CD8-positive, alpha-beta memory T cell (primary cell): ENCODE measurements around the gene KCNK5. TPM values are rescaled to one million over a fixed set of nuclear protein-coding genes. Genes with fewer than 3 reads are reported as not detected.
A peak's percentile ranks its signal among the peaks of the same experiment; 100 is the strongest.

Experiments
- CTCF ChIA-PET: fragments of 350-600 bp; sonication (Branson Sonifier 250); formaldehyde crosslinking; loops from one replicate; lab custom pipeline; 2021; ENCODE audit warnings: antibody characterized with exemption; lab: Charles Lee
- POLR2A ChIA-PET: fragments of 350-600 bp; sonication (Branson Sonifier 250); formaldehyde crosslinking; loops from one replicate; lab custom pipeline; 2021; ENCODE audit warnings: antibody characterized with exemption; lab: Charles Lee
- DNase-seq, 5 donors: peaks; one replicate each; pipeline versions ENCODE4 v3.0.0 to v3.0.0-alpha.2; 2020 to 2022; ENCODE audit warnings: mixed read lengths in 1 of 5
- H3K27ac ChIP-seq: one replicate; pipeline ENCODE4 v1.7.0; 2013; ENCODE audit warnings: low read depth, mild to moderate bottlenecking, low read length, moderate library complexity
- H3K27me3 ChIP-seq: 2 replicates; pipeline ENCODE4 v1.7.0; 2013; ENCODE audit warnings: low read length, mild to moderate bottlenecking; ENCODE audit not compliant: insufficient read depth, poor library complexity, severe bottlenecking
- H3K36me3 ChIP-seq: 2 replicates; pipeline ENCODE4 v1.7.0; 2013; ENCODE audit warnings: mild to moderate bottlenecking, low read length, moderate library complexity; ENCODE audit not compliant: insufficient read depth
- H3K4me1 ChIP-seq: 2 replicates; pipeline ENCODE4 v1.7.0; 2013; ENCODE audit warnings: mild to moderate bottlenecking, low read length, moderate library complexity; ENCODE audit not compliant: insufficient read depth
- H3K4me3 ChIP-seq: 2 replicates; pipeline ENCODE4 v1.7.0; 2013; ENCODE audit warnings: mild to moderate bottlenecking, low read length
- H3K9me3 ChIP-seq: 2 replicates; pipeline ENCODE4 v1.7.0; 2013; ENCODE audit warnings: mild to moderate bottlenecking, low read length
- H3K27ac Mint-ChIP-seq, 8 donors: one replicate each; pipeline ENCODE4 v1.8.0; 2020 to 2021; ENCODE audit warnings: mixed read lengths in 8 of 8, mild to moderate bottlenecking in 6 of 8, inconsistent platforms in 3 of 8, moderate library complexity in 3 of 8
- H3K27me3 Mint-ChIP-seq, 2 donors: one replicate each; pipeline ENCODE4 v1.8.0; 2020 to 2021; ENCODE audit warnings: mixed read lengths in 2 of 2, mild to moderate bottlenecking in 1 of 2, moderate library complexity in 1 of 2
- H3K36me3 Mint-ChIP-seq, 3 donors: one replicate each; pipeline ENCODE4 v1.8.0; 2020 to 2021; ENCODE audit warnings: mixed read lengths in 3 of 3, inconsistent platforms in 1 of 3, mild to moderate bottlenecking in 1 of 3
- H3K4me1 Mint-ChIP-seq, 3 donors: one replicate each; pipeline ENCODE4 v1.8.0; 2020 to 2021; ENCODE audit warnings: mixed read lengths in 3 of 3, inconsistent platforms in 1 of 3, mild to moderate bottlenecking in 1 of 3
- H3K4me3 Mint-ChIP-seq, 7 donors: one replicate each; pipeline ENCODE4 v1.8.0; 2020 to 2021; ENCODE audit warnings: mixed read lengths in 7 of 7, mild to moderate bottlenecking in 6 of 7, moderate library complexity in 4 of 7, inconsistent platforms in 2 of 7
- H3K9me3 Mint-ChIP-seq, 5 donors: one replicate each; pipeline ENCODE4 v1.8.0; 2020 to 2022; ENCODE audit warnings: mixed read lengths in 5 of 5, mild to moderate bottlenecking in 3 of 5, moderate library complexity in 2 of 5, inconsistent platforms in 1 of 5
- polyA plus RNA-seq: library from polyadenylated mRNA; unstranded; fragments of 300-500 nt; fragmentation: Illumina TruSeq; gene quantifications from one replicate; pipeline ENCODE4 v1.2.3, GENCODE V29; 2021
- total RNA-seq, 2 experiments: library from RNA; stranded (reverse); gene quantifications; one replicate each; pipeline ENCODE4 v1.2.3, GENCODE V29; 2021

Gene KCNK5
- total and polyA plus RNA-seq, 3 experiments from 2014 or later = 0.97 to 28.4 (median 27.6) TPM

- H3K27ac Mint-ChIP-seq = no peak overlapping the region
- no peaks in the 10 kb centered on the region for H3K27me3 ChIP-seq
- CTCF ChIA-PET = interaction anchor here (0.9 to 1.2 kb wide), 2 partner anchors 103 to 162 kb away, joined by 3 read pairs; no protein-coding TSS in a partner anchor
These were observed 29.9 kb downstream of the KCNK5 start for GRCh38 chr6:39199231-39199940.

GRCh38 chr6:39198528-39198927 lies 30.7 kb downstream of the KCNK5 start:
- DNase-seq = no peak
- CTCF ChIA-PET = no interaction called here
- no peaks in the 10 kb centered on the region for H3K9me3 Mint-ChIP-seq
- no peaks in the 10 kb centered on the region for H3K27me3 ChIP-seq
- H3K4me3 Mint-ChIP-seq = no peak overlapping the region
- H3K36me3 Mint-ChIP-seq = peaks cover 3 to 15% (median 3%) of the 10 kb centered on the region in 3 donors
- H3K27me3 Mint-ChIP-seq = peaks cover 0 to 2% of the 10 kb centered on the region in 2 donors
- no peaks in the 10 kb centered on the region for H3K4me1 ChIP-seq
- no peaks in the 10 kb centered on the region for H3K36me3 ChIP-seq
- no peak overlapping the region for H3K4me3 ChIP-seq
- peaks cover 0 to 9% (median 5%) of the 10 kb centered on the region in 3 donors for H3K4me1 Mint-ChIP-seq
- H3K27ac ChIP-seq = no peak overlapping the region
- no peaks in the 10 kb centered on the region for H3K9me3 ChIP-seq
- H3K27ac Mint-ChIP-seq = peak overlapping the region in 1 of 8 donors; percentile 73
- POLR2A ChIA-PET = no interaction called here

More at GRCh38 chr6:39199231-39199940, 29.9 kb downstream of the KCNK5 start:
- peaks cover 0 to 1% of the 10 kb centered on the region in 2 donors for H3K27me3 Mint-ChIP-seq
- H3K4me3 Mint-ChIP-seq = no peak overlapping the region
- Histone ChIP-seq H3K36me3 (no peaks in the 10 kb centered on the region), H3K4me3 (no peak overlapping the region), H3K9me3 (no peaks in the 10 kb centered on the region), H3K4me1 (no peaks in the 10 kb centered on the region), H3K27ac (no peak overlapping the region)
- POLR2A ChIA-PET = no interaction called here
- DNase-seq = peak in 1 of 5 donors; percentile 17
- H3K36me3 Mint-ChIP-seq = peaks cover 3 to 7% (median 3%) of the 10 kb centered on the region in 3 donors
- H3K4me1 Mint-ChIP-seq = peaks cover 0 to 17% (median 9%) of the 10 kb centered on the region in 3 donors
- no peaks in the 10 kb centered on the region for H3K9me3 Mint-ChIP-seq

- no peak for DNase-seq
- peaks cover 0 to 2% of the 10 kb centered on the region in 2 donors for H3K27me3 Mint-ChIP-seq
- ChIA-PET POLR2A (no interaction called here), CTCF (no interaction called here)
- no peak overlapping the region for H3K4me3 Mint-ChIP-seq
- H3K27me3 ChIP-seq = no peaks in the 10 kb centered on the region
- H3K27ac Mint-ChIP-seq = peak overlapping the region in 1 of 8 donors; percentile 73
- peaks cover 3 to 19% (median 3%) of the 10 kb centered on the region in 3 donors for H3K36me3 Mint-ChIP-seq
- no peaks in the 10 kb centered on the region for H3K9me3 ChIP-seq
- no peak overlapping the region for H3K4me3 ChIP-seq
- H3K36me3 ChIP-seq = no peaks in the 10 kb centered on the region
- no peak overlapping the region for H3K27ac ChIP-seq
- H3K4me1 Mint-ChIP-seq = peaks cover 0 to 4% (median 2%) of the 10 kb centered on the region in 3 donors
- H3K4me1 ChIP-seq = no peaks in the 10 kb centered on the region
- H3K9me3 Mint-ChIP-seq = no peaks in the 10 kb centered on the region
These were observed 31.3 kb downstream of the KCNK5 start for GRCh38 chr6:39197922-39198500.

GRCh38 chr6:39197521-39197920 lies 31.8 kb downstream of the KCNK5 start:
- Histone ChIP-seq H3K36me3 (no peaks in the 10 kb centered on the region), H3K9me3 (no peaks in the 10 kb centered on the region), H3K27ac (no peak overlapping the region), H3K4me3 (no peak overlapping the region), H3K27me3 (no peaks in the 10 kb centered on the region), H3K4me1 (no peaks in the 10 kb centered on the region)
- ChIA-PET CTCF (no interaction called here), POLR2A (no interaction called here)
- Mint-ChIP-seq H3K4me1 (no peaks in the 10 kb centered on the region), H3K9me3 (no peaks in the 10 kb centered on the region), H3K27me3 (peaks cover 0 to 2% of the 10 kb centered on the region in 2 donors), H3K27ac (no peak overlapping the region), H3K4me3 (no peak overlapping the region), H3K36me3 (peaks cover 3 to 19% (median 3%) of the 10 kb centered on the region in 3 donors)
- no peak for DNase-seq

- DNase-seq = peak in 1 of 5 donors; percentile 1
- no peaks in the 10 kb centered on the region for H3K27me3 ChIP-seq
- no peaks in the 10 kb centered on the region for H3K4me1 ChIP-seq
- H3K9me3 Mint-ChIP-seq = no peaks in the 10 kb centered on the region
- peak overlapping the region in 1 of 8 donors; percentile 4 for H3K27ac Mint-ChIP-seq
- H3K4me1 Mint-ChIP-seq = no peaks in the 10 kb centered on the region
- ChIA-PET CTCF (no interaction called here), POLR2A (no interaction called here)
- H3K27me3 Mint-ChIP-seq = peaks cover 0 to 2% of the 10 kb centered on the region in 2 donors
- no peaks in the 10 kb centered on the region for H3K36me3 ChIP-seq
- peaks cover 3 to 20% (median 3%) of the 10 kb centered on the region in 3 donors for H3K36me3 Mint-ChIP-seq
- no peak overlapping the region for H3K4me3 ChIP-seq
- H3K9me3 ChIP-seq = no peaks in the 10 kb centered on the region
- H3K4me3 Mint-ChIP-seq = no peak overlapping the region
- H3K27ac ChIP-seq = no peak overlapping the region
These were observed 32.6 kb downstream of the KCNK5 start for GRCh38 chr6:39196673-39197091.

- H3K36me3 ChIP-seq = no peaks in the 10 kb centered on the region
- Mint-ChIP-seq H3K27ac (no peak overlapping the region), H3K4me3 (no peak overlapping the region), H3K4me1 (no peaks in the 10 kb centered on the region), H3K9me3 (no peaks in the 10 kb centered on the region), H3K27me3 (peaks cover 0 to 2% of the 10 kb centered on the region in 2 donors), H3K36me3 (peaks cover 3 to 23% (median 3%) of the 10 kb centered on the region in 3 donors)
- H3K4me3 ChIP-seq = no peak overlapping the region
- H3K4me1 ChIP-seq = no peaks in the 10 kb centered on the region
- no peaks in the 10 kb centered on the region for H3K27me3 ChIP-seq
- no peak for DNase-seq
- H3K9me3 ChIP-seq = no peaks in the 10 kb centered on the region
- H3K27ac ChIP-seq = no peak overlapping the region
- ChIA-PET CTCF (no interaction called here), POLR2A (no interaction called here)
These were observed 33.4 kb downstream of the KCNK5 start for GRCh38 chr6:39195792-39196385.

- Mint-ChIP-seq H3K36me3 (peaks cover 3 to 26% (median 3%) of the 10 kb centered on the region in 3 donors), H3K4me1 (no peaks in the 10 kb centered on the region), H3K4me3 (no peak overlapping the region), H3K9me3 (no peaks in the 10 kb centered on the region), H3K27me3 (peaks cover 0 to 2% of the 10 kb centered on the region in 2 donors), H3K27ac (no peak overlapping the region)
- Histone ChIP-seq H3K27me3 (no peaks in the 10 kb centered on the region), H3K36me3 (no peaks in the 10 kb centered on the region), H3K4me3 (no peak overlapping the region), H3K9me3 (no peaks in the 10 kb centered on the region), H3K4me1 (no peaks in the 10 kb centered on the region), H3K27ac (no peak overlapping the region)
- ChIA-PET POLR2A (no interaction called here), CTCF (interaction anchor here (1.5 kb wide), 1 partner anchor 108 kb away, joined by 3 read pairs; no protein-coding TSS in a partner anchor)
- DNase-seq = peak in 1 of 5 donors; percentile 36
These were observed 34.8 kb downstream of the KCNK5 start for GRCh38 chr6:39194466-39194865.
